NT2/D1 (cell line): Measurements from ENCODE around the gene CIAO3.

Experiments
- DNase-seq: peaks from one replicate; pipeline ENCODE4 v3.0.0-alpha.2; 2011; ENCODE audit warnings: low read depth, low spot score
- H3K27me3 ChIP-seq: 2 replicates; pipeline ENCODE4 v1.6.0; 2011; ENCODE audit warnings: mild to moderate bottlenecking; ENCODE audit not compliant: insufficient read length, insufficient read depth
- H3K36me3 ChIP-seq: 2 replicates; pipeline ENCODE4 v1.6.1; 2011; ENCODE audit warnings: mild to moderate bottlenecking, low read length, mixed read lengths; ENCODE audit not compliant: insufficient read depth, insufficient read length
- H3K4me1 ChIP-seq: 2 replicates; pipeline ENCODE4 v1.5.1; 2011; ENCODE audit not compliant: insufficient read depth, insufficient read length
- H3K4me3 ChIP-seq: 2 replicates; pipeline ENCODE4 v1.5.1; 2011; ENCODE audit warnings: low read depth; ENCODE audit not compliant: insufficient read length
- H3K9ac ChIP-seq: 2 replicates; pipeline ENCODE4 v1.6.0; 2011; ENCODE audit warnings: low read depth; ENCODE audit not compliant: insufficient read length
- H3K9me3 ChIP-seq: 2 replicates; pipeline ENCODE4 v1.5.1; 2011; ENCODE audit warnings: mild to moderate bottlenecking, low read length; ENCODE audit not compliant: insufficient read depth
- SUZ12 ChIP-seq: IDR thresholded peaks from 2 replicates; pipeline ENCODE4 v1.6.1; 2011; ENCODE audit not compliant: insufficient read length, insufficient read depth; ENCODE audit errors: extremely low read depth
- YY1 ChIP-seq: IDR thresholded peaks from 2 replicates; pipeline ENCODE4 v1.6.1; 2011; ENCODE audit not compliant: insufficient read length, insufficient read depth
- ZNF274 ChIP-seq: IDR thresholded peaks from 2 replicates; pipeline ENCODE4 v1.6.1; 2011; ENCODE audit warnings: mild to moderate bottlenecking, low read depth, low read length

The CIAO3 gene

DNA sequence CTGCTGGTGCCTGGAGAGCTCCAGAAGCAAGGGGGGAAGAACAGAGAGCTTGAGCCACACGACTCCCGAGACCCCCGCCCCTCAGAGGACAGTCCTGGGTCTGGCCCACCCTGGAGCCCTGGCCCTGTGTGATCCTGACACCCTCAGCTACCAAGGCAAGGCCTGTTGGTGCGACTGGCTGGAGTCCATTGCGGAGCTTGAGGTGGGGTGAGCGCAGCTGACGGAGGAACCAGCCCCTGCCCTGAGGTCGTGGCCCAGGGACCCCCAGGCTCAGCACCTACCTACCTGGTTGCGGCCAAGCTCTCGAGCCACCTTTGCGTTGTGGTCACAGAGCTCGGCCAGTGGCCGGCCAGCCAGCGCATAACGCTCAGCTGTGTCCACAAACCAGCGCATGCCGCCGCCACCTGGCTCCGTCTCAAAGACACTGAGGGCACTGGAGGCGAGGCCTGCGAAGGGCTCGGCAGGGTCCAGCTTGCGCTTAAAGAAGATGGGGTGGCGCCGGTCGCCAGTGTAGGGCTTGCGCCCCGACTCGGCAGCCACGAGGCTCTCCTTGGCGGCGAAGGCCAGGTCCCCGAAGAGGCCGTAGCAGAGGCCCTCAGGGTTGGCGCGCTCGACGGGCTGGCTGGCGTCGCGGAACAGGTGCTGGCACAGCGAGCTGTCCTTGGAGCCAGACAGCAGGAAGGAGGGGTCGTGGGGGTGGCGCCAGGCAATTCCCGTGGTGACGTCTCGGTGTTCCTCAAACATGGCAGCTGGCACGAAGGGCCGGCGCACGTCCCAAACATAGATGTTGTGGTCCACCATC, 54.1 kb downstream of the CIAO3 start:
- Histone ChIP-seq H3K36me3 (peaks cover 68% of the 10 kb centered on the region), H3K27me3 (peaks cover 4% of the 10 kb centered on the region), H3K4me3 (no peak overlapping the region), H3K4me1 (peaks cover 29% of the 10 kb centered on the region), H3K9me3 (no peaks in the 10 kb centered on the region), H3K9ac (no peak overlapping the region)
- TF ChIP-seq YY1 (no peak), SUZ12 (no peak), ZNF274 (no peak)
- DNase-seq: no peak

DNA sequence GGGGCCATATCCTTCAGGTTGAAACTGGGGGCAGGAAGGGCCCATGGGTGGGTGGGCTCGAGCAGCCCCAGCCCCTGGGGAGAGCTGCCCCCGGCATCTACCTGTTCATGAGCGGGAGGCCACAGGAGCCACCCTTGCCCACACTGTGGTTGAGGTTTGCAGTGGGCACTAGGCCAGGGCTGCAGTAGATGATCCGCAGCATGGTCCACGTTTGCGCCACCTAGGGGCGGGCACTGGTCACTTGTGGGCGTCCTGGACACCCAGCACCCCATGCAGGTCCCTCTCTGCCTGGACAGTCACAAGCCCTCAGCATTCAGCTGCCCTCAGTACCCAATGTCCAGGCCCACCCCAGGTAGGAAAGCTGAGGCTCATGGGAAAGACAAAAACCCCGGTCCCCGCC, 54.8 kb downstream of the CIAO3 start:
- Histone ChIP-seq H3K9me3 (no peaks in the 10 kb centered on the region), H3K27me3 (peaks cover under 1% of the 10 kb centered on the region), H3K36me3 (peaks cover 75% of the 10 kb centered on the region), H3K9ac (no peak overlapping the region), H3K4me3 (no peak overlapping the region), H3K4me1 (peaks cover 31% of the 10 kb centered on the region)
- TF ChIP-seq YY1 (no peak), ZNF274 (no peak), SUZ12 (no peak)
- no peak for DNase-seq

DNA sequence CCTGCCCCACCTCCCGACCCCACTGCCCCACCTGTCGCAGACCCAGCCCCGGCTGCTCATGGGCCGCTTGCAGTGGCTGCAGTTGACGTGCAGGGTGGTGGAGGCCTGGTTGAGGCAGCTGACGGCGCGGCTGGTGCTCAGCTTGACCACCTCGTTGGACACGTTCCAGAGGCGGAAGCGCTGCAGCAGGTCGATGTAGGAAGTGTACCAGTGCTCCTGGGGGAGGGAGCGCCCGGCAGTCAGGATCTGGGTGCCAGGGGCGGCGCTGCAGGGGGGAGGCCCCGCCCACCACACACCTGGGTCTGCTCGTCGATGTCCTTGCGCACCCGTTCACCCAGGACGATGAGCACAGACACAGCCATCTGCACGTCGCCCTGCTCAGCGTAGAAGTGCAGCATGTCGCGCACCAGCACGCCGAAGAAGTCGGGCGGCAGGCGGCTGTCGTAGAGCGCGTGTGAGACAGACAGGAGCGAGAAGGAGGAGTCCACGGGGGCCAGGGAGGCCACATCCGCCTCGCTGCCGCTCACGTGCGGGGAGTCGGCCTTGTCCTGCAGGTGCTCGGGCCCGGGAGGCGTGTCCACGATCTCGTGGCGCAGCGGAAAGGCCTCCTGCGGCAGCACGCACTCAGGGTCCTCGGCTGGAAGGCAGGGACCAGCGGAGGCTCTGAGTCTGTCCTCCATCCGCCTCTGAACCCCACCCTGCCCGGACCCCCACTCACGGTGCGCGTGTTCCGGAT, 55.7 kb downstream of the CIAO3 start:
- no peaks in the 10 kb centered on the region for H3K9me3 ChIP-seq

DNA sequence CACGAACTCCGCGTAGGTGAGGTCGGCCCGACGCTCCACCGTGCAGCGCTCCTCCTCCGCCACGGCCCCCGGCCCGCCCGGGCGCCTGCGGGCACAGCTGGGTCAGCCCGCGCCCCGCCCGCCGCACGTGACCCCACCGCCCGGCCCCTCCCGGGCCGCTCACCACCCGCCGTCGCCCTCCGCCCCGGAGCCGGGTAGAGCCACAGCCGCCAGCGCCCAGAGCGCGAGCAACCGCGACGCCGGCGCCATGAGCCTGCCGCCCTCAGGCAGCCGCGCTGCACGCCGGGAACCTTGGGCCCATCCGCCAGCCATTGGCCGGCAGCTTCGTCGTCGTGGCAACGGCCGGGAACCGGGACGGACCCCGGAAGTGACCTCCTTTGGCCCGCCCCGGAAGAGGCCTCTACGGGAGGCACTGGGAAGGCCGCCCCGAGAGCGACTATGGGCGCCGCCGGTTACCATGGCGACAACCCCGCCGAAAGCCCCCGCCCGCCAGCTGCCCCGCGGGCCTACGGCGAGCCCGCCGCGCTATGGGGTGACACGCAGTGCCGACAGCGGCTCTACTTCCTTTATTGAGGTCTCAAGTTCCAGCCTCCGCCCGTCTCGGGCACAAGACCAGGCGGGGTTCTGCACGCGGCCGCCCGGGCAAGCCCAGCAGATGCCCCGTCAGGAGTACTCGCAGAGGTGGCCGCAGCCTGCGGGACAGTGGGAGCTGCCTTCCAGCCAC, 56.6 kb downstream of the CIAO3 start, which contains the start of gene JMJD8:
TSS of gene JMJD8 (minus strand) at position 264 of the 724 bp plus-strand sequence. CDS start at position 249, 15 bp downstream.
- Histone ChIP-seq H3K9ac (peak within 1 kb of the TSS; percentile 96), H3K36me3 (peaks cover 73% of the 10 kb centered on the region), H3K4me3 (peak within 1 kb of the TSS; percentile 95), H3K27me3 (no peaks in the 10 kb centered on the region), H3K9me3 (no peaks in the 10 kb centered on the region), H3K4me1 (peaks cover 24% of the 10 kb centered on the region)
- TF ChIP-seq YY1 (peak; percentile 76), SUZ12 (no peak)
- peak; percentile 90 for DNase-seq

More for the DNA sequence above, 55.7 kb downstream of the CIAO3 start:
- TF ChIP-seq ZNF274: no peak
- no peak for TF ChIP-seq YY1
- no peak for TF ChIP-seq SUZ12
- H3K27me3 ChIP-seq: no peaks in the 10 kb centered on the region
- peaks cover 31% of the 10 kb centered on the region for H3K4me1 ChIP-seq
- no peak overlapping the region for H3K9ac ChIP-seq
- DNase-seq: no peak
- no peak overlapping the region for H3K4me3 ChIP-seq
- H3K36me3 ChIP-seq: peaks cover 76% of the 10 kb centered on the region

DNA sequence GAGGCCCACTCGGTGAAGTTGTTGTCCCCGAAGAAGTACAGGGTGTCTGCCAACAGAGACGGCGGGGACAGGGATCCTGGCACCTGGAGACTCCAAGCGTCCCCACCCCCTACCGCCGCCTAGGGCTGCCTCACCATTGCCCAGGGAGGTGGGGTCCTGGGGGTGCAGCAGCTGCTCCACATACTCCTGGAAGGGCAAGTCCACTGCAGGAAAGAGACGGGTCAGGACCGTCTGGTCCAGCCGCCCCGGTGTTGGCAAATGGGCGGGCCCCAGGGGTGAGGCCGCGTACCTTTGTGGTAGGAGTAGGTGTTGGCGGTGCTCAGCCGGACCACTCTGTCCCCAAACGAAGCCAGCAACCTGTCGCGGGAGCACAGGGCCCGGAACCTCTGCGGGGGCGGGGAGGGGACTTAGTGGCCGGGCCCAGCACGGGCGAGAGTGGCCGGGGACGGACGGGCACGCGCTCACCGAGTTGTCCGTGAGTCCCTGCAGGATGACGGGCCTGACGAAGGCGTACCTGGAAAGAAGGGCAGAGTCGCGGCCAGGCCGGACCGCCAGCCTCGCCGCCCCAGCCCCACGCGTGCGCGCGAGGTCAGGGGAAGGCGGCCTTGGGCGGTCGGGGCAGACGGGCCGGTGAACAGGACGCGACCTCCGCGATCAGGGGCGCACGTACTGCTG, 57.3 kb downstream of the CIAO3 start:
- Histone ChIP-seq H3K4me1 (peaks cover 25% of the 10 kb centered on the region), H3K36me3 (peaks cover 66% of the 10 kb centered on the region)

DNA sequence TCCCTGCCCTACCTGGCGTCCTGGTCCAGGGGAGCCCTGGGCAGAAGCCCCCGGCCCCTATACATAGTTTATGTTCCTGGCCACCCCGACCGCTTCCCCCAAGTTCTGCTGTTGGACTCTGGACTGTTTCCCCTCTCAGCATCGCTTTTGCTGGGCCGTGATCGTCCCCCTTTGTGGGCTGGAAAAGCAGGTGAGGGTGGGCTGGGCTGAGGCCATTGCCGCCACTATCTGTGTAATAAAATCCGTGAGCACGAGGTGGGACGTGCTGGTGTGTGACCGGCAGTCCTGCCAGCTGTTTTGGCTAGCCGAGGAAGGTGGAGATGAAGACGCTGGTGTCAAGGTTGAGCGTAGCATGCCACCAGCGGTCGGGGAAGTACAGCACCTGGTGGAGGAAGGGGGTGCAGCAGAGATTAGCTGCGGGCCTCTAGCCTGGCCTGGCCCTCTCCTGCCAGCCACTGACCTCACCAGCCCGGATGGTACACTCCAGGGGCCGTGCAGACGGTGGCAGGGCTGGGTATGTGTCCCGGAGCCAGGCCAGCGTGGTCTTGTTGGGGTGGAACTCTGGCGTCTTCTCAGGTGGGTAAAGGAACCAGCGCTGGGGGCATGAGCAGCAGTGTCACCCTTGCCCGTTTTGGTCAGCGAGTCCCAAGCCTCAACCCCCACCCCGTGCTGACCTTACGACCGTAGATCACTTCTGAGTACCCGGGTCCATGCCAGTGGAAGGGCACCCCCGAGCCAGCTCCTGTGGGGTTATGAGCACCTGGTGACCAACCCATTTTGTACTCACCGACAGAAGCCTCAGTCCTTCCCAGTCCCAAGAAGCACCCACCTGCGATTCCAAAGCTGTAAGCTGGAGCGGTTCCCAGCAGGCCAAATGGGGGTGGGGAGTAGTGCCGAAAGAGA, 58.1 kb downstream of the CIAO3 start:
- H3K4me3 ChIP-seq: peak overlapping the region; percentile 95
- TF ChIP-seq SUZ12 (no peak), YY1 (no peak), ZNF274 (no peak)
- no peaks in the 10 kb centered on the region for H3K9me3 ChIP-seq
- peaks cover 25% of the 10 kb centered on the region for H3K4me1 ChIP-seq
- peak overlapping the region; percentile 98 for H3K9ac ChIP-seq
- H3K27me3 ChIP-seq: no peaks in the 10 kb centered on the region
- peaks cover 58% of the 10 kb centered on the region for H3K36me3 ChIP-seq
- no peak for DNase-seq

More for the DNA sequence above, 57.3 kb downstream of the CIAO3 start:
- no peaks in the 10 kb centered on the region for H3K27me3 ChIP-seq
- H3K9me3 ChIP-seq: no peaks in the 10 kb centered on the region
- H3K4me3 ChIP-seq: peak overlapping the region; percentile 95
- no peak for DNase-seq
- H3K9ac ChIP-seq: peak overlapping the region; percentile 96
- TF ChIP-seq ZNF274 (no peak), YY1 (no peak), SUZ12 (no peak)
